GM21367 (cell line): Measurements from ENCODE around the gene KRT3.
"Not testable (repeated sequence)": the region's sequence is repeated elsewhere in the genome, so short reads cannot be mapped to it uniquely, and the experiment has no call there.

Source experiments
- ATAC-seq: cut with Tn5 transposase; IDR thresholded peaks from one replicate; pipeline ENCODE4 v1.9.1; 2021; ENCODE audit not compliant: unreplicated experiment

The KRT3 gene

GRCh38 chr12:52798671-52799504 is 3.0 kb upstream of the KRT3 start:
- no peak for ATAC-seq

- ATAC-seq = no peak
Observed at GRCh38 chr12:52798003-52798670, 2.2 kb upstream of the KRT3 start.

GRCh38 chr12:52797529-52797894 is 1.6 kb upstream of the KRT3 start:
- no peak for ATAC-seq

GRCh38 chr12:52796839-52797528 is 1.1 kb upstream of the KRT3 start:
- no peak for ATAC-seq

GRCh38 chr12:52796429-52796794 is 495 bp upstream of the KRT3 start:
- ATAC-seq = no peak

- ATAC-seq = not testable (repeated sequence)
Observed at GRCh38 chr12:52795332-52795674, 614 bp downstream of the KRT3 start.

GRCh38 chr12:52794479-52795331 is 1.2 kb downstream of the KRT3 start:
- no peak for ATAC-seq

GRCh38 chr12:52792185-52793029 is 3.5 kb downstream of the KRT3 start:
- no peak for ATAC-seq

- ATAC-seq = no peak
Observed at GRCh38 chr12:52791271-52792184, 4.4 kb downstream of the KRT3 start.

GRCh38 chr12:52790427-52791270 is 5.3 kb downstream of the KRT3 start:
- no peak for ATAC-seq

- ATAC-seq = no peak
Observed at GRCh38 chr12:52789637-52790426, 6.1 kb downstream of the KRT3 start.

GRCh38 chr12:52788876-52789636 is 6.9 kb downstream of the KRT3 start:
- no peak for ATAC-seq

GRCh38 chr12:52788192-52788875 is 7.6 kb downstream of the KRT3 start:
- no peak for ATAC-seq

- no peak for ATAC-seq
Observed at GRCh38 chr12:52787324-52788191, 8.4 kb downstream of the KRT3 start.

GRCh38 chr12:52784909-52785308 is 11.0 kb downstream of the KRT3 start:
- ATAC-seq = no peak
